ENCODE results near the gene TMEM185B. TPM values are rescaled to one million over a fixed set of nuclear protein-coding genes. Genes with fewer than 3 reads are reported as not detected.
"Not testable (repeated sequence)": the region's sequence is repeated elsewhere in the genome, so short reads cannot be mapped to it uniquely, and the experiment has no call there.

The TMEM185B gene
- polyA plus RNA-seq, 2 donors: 3.6 to 8.8 TPM

DNA sequence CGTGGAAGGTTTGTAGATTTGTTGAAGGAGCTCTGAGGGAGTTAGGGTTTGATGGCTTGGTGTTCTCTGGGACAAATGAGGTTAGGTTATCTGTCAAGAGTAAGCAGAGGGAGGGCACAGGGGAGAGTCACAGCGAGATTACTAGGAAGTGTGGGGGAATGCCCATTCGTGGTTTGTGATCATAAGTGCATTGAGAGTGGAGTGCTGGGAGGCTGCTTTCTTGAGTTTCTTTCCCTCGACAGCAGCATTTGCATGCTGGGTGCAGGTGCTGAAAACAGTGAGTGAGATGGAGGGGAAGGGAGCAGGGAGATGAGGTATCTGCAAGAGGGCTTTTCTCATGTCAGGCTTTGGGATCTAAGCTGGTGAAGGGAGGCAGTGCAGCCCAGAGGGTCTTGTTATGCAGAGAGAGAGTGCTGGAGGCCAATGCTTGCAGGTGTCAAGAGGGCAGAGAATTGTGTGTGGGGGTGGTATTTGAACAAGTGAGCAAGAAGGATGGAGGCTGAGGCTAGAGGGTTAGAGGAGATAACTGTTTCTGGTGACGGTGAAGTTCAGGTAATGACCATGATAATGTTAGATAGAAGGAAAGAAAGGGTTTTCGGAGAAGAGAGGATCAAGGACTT is 38.3 kb upstream of the TMEM185B start:
- 83 to 84% methylated on average over 6 of the region's 6 CpGs for WGBS, 2 donors
- Histone ChIP-seq H3K27ac (ENCODE audit: low read depth in 2 of 2, low read length in 1 of 2) (no peak overlapping the region), H3K27me3 (ENCODE audit: control insufficient read depth in 1 of 2, insufficient read depth in 2 of 2, low read length in 2 of 2) (no peaks in the 10 kb centered on the region), H3K4me3 (ENCODE audit: low read depth in 1 of 2, low read length in 2 of 2) (no peak overlapping the region), H3K36me3 (ENCODE audit: control insufficient read depth in 2 of 2, insufficient read depth in 2 of 2, low read length in 1 of 2) (no peaks in the 10 kb centered on the region), H3K4me1 (ENCODE audit: control insufficient read depth in 2 of 2, insufficient read depth in 2 of 2, low read length in 1 of 2) (peaks cover 5 to 22% of the 10 kb centered on the region in 2 donors), H3K9me3 (ENCODE audit: control insufficient read depth in 2 of 2, insufficient read depth in 1 of 2, low read depth in 1 of 2, low read length in 1 of 2) (no peaks in the 10 kb centered on the region)

DNA sequence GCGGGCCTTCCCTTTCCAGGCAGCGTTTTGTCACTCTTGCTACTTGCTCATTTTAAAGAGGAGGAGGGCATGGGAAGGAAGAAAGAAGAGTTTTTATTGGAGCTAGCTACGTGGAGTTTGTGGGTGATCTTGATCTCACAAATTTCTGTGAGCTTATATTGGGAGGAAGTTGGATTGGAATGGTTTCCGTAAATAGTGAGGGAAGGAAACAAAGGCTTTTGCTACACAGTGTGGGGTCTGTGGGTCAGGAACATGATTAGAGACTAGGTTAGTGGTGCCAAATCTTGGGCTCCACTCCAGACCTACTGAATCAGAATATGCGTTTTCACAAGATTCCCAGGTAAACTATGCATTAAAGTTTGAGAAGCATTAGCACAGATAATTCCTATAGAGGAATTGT is 37.5 kb upstream of the TMEM185B start:
- Histone ChIP-seq H3K36me3 (ENCODE audit: control insufficient read depth in 2 of 2, insufficient read depth in 2 of 2, low read length in 1 of 2) (no peaks in the 10 kb centered on the region), H3K27ac (ENCODE audit: low read depth in 2 of 2, low read length in 1 of 2) (no peak overlapping the region), H3K27me3 (ENCODE audit: control insufficient read depth in 1 of 2, insufficient read depth in 2 of 2, low read length in 2 of 2) (no peaks in the 10 kb centered on the region), H3K4me1 (ENCODE audit: control insufficient read depth in 2 of 2, insufficient read depth in 2 of 2, low read length in 1 of 2) (peaks cover 5 to 24% of the 10 kb centered on the region in 2 donors), H3K9me3 (ENCODE audit: control insufficient read depth in 2 of 2, insufficient read depth in 1 of 2, low read depth in 1 of 2, low read length in 1 of 2) (no peaks in the 10 kb centered on the region), H3K4me3 (ENCODE audit: low read depth in 1 of 2, low read length in 2 of 2) (no peak overlapping the region)
- 83 to 88% methylated on average over 5 of the region's 5 CpGs for WGBS, 2 donors

DNA sequence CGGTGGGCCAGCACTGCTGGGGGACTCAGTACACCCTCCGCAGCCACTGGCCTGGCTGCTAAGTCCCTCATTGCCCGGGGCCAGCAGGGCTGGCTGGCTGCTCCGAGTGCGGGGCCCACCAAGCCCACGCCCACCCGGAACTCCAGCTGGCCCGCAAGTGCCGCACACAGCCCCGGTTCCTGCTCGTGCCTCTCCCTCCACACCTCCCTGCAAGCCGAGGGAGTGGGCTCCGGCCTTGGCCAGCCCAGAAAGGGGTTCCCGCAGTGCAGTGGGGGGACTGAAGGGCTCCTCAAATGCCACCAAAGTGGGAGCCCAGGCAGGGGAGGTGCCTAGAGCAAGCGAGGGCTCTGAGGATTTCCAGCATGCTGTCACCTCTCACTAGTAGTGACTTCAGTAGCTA is 36.7 kb upstream of the TMEM185B start:
- H3K4me1 ChIP-seq (ENCODE audit: control insufficient read depth in 2 of 2, insufficient read depth in 2 of 2, low read length in 1 of 2): peaks cover 5 to 24% of the 10 kb centered on the region in 2 donors
- 94 to 97% methylated on average over 5 to 15 of the region's 15 CpGs for WGBS, 2 donors
- H3K36me3 ChIP-seq (ENCODE audit: control insufficient read depth in 2 of 2, insufficient read depth in 2 of 2, low read length in 1 of 2); H3K27ac ChIP-seq (ENCODE audit: low read depth in 2 of 2, low read length in 1 of 2); H3K4me3 ChIP-seq (ENCODE audit: low read depth in 1 of 2, low read length in 2 of 2); H3K9me3 ChIP-seq (ENCODE audit: control insufficient read depth in 2 of 2, insufficient read depth in 1 of 2, low read depth in 1 of 2, low read length in 1 of 2); H3K27me3 ChIP-seq (ENCODE audit: control insufficient read depth in 1 of 2, insufficient read depth in 2 of 2, low read length in 2 of 2): not testable (repeated sequence)

DNA sequence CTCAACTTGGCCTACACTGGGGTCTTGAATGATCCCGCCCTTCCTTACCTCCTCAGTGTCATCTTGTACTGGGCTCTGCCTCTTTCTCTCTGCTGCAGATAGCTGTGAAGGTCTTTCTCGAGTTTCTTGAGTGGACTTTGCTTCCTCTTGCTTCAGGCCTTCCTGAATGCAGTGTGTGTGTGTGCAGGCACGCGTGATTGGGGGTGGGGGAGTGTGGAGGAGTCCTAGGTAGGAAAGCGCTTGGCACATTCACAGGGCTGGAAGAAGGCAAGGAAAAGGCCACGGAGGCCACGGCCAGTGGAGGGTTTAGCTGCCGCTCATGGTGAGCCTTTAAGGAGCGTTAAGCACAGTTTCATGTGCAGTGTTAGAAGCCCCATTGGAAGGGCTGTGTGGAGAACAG is 35.0 kb upstream of the TMEM185B start:
- Histone ChIP-seq H3K4me1 (ENCODE audit: control insufficient read depth in 2 of 2, insufficient read depth in 2 of 2, low read length in 1 of 2) (peaks cover 5 to 23% of the 10 kb centered on the region in 2 donors), H3K9me3 (ENCODE audit: control insufficient read depth in 2 of 2, insufficient read depth in 1 of 2, low read depth in 1 of 2, low read length in 1 of 2) (no peaks in the 10 kb centered on the region), H3K4me3 (ENCODE audit: low read depth in 1 of 2, low read length in 2 of 2) (no peak overlapping the region), H3K27me3 (ENCODE audit: control insufficient read depth in 1 of 2, insufficient read depth in 2 of 2, low read length in 2 of 2) (no peaks in the 10 kb centered on the region), H3K36me3 (ENCODE audit: control insufficient read depth in 2 of 2, insufficient read depth in 2 of 2, low read length in 1 of 2) (no peaks in the 10 kb centered on the region), H3K27ac (ENCODE audit: low read depth in 2 of 2, low read length in 1 of 2) (no peak overlapping the region)
- 85 to 92% methylated on average over 9 of the region's 9 CpGs for WGBS, 2 donors

DNA sequence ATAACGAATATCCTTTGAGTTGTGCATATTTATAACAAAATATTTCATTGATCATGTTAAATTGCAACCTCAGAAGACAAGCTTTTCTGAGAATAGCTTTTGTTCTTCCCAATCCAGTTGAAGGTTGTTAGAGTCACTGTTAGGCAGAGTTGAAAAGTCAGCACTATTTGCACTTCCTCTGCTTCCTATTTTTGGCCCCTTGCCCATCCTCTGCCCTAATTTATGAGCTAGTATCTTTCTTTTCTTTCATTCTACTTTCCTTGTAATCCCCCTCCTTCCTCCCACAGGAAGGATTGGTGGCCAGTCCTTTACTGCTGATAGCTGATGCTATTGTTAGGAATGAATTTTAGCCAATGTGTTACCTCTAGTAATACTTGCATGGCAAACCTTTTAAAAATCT is 34.3 kb upstream of the TMEM185B start:
- peaks cover 4 to 20% of the 10 kb centered on the region in 2 donors for H3K4me1 ChIP-seq (ENCODE audit: control insufficient read depth in 2 of 2, insufficient read depth in 2 of 2, low read length in 1 of 2)
- H3K36me3 ChIP-seq (ENCODE audit: control insufficient read depth in 2 of 2, insufficient read depth in 2 of 2, low read length in 1 of 2): no peaks in the 10 kb centered on the region
- H3K4me3 ChIP-seq (ENCODE audit: low read depth in 1 of 2, low read length in 2 of 2): no peak overlapping the region
- 35 to 47% methylated on average over 1 of the region's 1 CpG for WGBS, 2 donors
- no peaks in the 10 kb centered on the region for H3K9me3 ChIP-seq (ENCODE audit: control insufficient read depth in 2 of 2, insufficient read depth in 1 of 2, low read depth in 1 of 2, low read length in 1 of 2)
- H3K27ac ChIP-seq (ENCODE audit: low read depth in 2 of 2, low read length in 1 of 2): no peak overlapping the region
- no peaks in the 10 kb centered on the region for H3K27me3 ChIP-seq (ENCODE audit: control insufficient read depth in 1 of 2, insufficient read depth in 2 of 2, low read length in 2 of 2)

DNA sequence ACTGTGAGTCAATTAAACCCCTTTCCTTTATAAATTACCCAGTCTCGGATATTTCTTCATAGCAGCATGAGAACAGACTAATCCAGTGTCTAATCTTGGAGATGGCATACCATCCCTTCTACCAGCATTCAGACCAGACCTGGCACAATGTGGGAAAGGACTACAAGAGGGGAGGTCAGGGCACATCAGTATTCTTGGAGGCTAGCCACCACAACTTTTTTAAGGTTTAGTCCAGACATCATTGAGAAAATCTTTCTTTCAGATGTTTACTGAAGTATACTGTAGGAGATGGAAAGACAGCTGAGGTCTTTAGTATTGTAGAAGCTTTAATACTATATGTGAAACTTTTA is 33.4 kb upstream of the TMEM185B start:
- H3K27ac ChIP-seq (ENCODE audit: low read depth in 2 of 2, low read length in 1 of 2): no peak overlapping the region

DNA sequence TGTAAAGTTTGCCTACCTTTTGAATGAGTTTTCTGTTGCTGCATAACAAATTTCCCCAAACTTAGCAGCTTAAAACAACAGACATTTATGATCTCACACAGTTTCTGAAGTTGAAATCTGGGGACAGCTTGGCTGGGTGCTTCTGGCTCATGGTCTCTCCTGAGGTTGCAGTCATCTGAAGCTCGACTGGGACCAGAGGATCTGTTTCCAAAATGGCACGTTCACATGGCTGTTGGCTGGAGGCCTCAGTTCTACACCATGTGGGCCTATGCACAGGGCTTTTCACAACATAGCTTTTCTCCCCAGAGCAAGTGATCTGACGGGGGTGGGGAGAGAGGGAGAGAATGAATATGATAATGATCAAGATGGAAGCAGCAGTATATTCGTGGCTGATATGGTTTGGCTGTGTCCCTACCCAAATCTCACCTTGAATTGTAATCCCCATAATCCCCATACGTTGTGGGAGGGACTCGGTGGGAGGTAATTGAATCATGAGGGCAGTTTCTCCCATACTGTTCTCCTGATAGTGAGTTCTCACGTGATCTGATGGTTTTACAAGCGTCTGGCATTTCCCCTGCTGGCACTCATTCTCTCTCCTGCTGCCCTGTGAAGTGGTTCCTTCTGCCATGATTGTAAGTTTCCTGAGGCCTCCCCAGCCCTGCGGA is 32.9 kb upstream of the TMEM185B start:
- peaks cover 5 to 9% of the 10 kb centered on the region in 2 donors for H3K4me1 ChIP-seq (ENCODE audit: control insufficient read depth in 2 of 2, insufficient read depth in 2 of 2, low read length in 1 of 2)
- H3K27ac ChIP-seq (ENCODE audit: low read depth in 2 of 2, low read length in 1 of 2): no peak overlapping the region
- WGBS, 2 donors: 76 to 78% methylated on average over 9 of the region's 9 CpGs

More for the DNA sequence above, 33.4 kb upstream of the TMEM185B start:
- Histone ChIP-seq H3K36me3 (ENCODE audit: control insufficient read depth in 2 of 2, insufficient read depth in 2 of 2, low read length in 1 of 2) (no peaks in the 10 kb centered on the region), H3K4me3 (ENCODE audit: low read depth in 1 of 2, low read length in 2 of 2) (no peak overlapping the region), H3K4me1 (ENCODE audit: control insufficient read depth in 2 of 2, insufficient read depth in 2 of 2, low read length in 1 of 2) (peaks cover 5 to 14% of the 10 kb centered on the region in 2 donors), H3K9me3 (ENCODE audit: control insufficient read depth in 2 of 2, insufficient read depth in 1 of 2, low read depth in 1 of 2, low read length in 1 of 2) (no peaks in the 10 kb centered on the region), H3K27me3 (ENCODE audit: control insufficient read depth in 1 of 2, insufficient read depth in 2 of 2, low read length in 2 of 2) (no peaks in the 10 kb centered on the region)
- 61 to 68% methylated on average over 1 of the region's 1 CpG for WGBS, 2 donors

DNA sequence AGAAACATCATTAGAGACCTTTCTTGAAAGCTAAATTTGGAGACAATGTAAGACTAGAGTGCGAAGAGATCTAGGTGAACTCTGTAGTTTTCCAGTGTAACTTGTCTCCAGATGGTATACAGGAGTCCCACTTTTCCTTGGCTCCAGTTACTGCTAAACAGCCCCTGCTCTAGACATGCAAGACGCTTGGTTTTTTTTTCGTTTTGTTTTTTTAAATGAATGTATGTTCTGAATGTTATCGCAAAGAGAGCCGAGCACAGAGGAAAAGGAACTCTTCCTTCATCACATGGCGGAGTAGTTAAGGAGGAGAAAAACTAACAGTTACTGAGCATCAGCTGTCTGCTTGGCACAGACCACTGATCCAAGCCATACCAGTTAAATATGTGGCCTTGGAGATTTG is 31.9 kb upstream of the TMEM185B start:
- 75 to 83% methylated on average over 6 of the region's 6 CpGs for WGBS, 2 donors
- no peak overlapping the region for H3K27ac ChIP-seq (ENCODE audit: low read depth in 2 of 2, low read length in 1 of 2)
- no peak overlapping the region for H3K4me3 ChIP-seq (ENCODE audit: low read depth in 1 of 2, low read length in 2 of 2)
- no peaks in the 10 kb centered on the region for H3K9me3 ChIP-seq (ENCODE audit: control insufficient read depth in 2 of 2, insufficient read depth in 1 of 2, low read depth in 1 of 2, low read length in 1 of 2)
- no peaks in the 10 kb centered on the region for H3K36me3 ChIP-seq (ENCODE audit: control insufficient read depth in 2 of 2, insufficient read depth in 2 of 2, low read length in 1 of 2)
- H3K27me3 ChIP-seq (ENCODE audit: control insufficient read depth in 1 of 2, insufficient read depth in 2 of 2, low read length in 2 of 2): no peaks in the 10 kb centered on the region
- peaks cover 5% of the 10 kb centered on the region in 2 donors for H3K4me1 ChIP-seq (ENCODE audit: control insufficient read depth in 2 of 2, insufficient read depth in 2 of 2, low read length in 1 of 2)

More for the DNA sequence above, 32.9 kb upstream of the TMEM185B start:
- Histone ChIP-seq H3K4me3 (ENCODE audit: low read depth in 1 of 2, low read length in 2 of 2) (no peak overlapping the region), H3K9me3 (ENCODE audit: control insufficient read depth in 2 of 2, insufficient read depth in 1 of 2, low read depth in 1 of 2, low read length in 1 of 2) (no peaks in the 10 kb centered on the region), H3K36me3 (ENCODE audit: control insufficient read depth in 2 of 2, insufficient read depth in 2 of 2, low read length in 1 of 2) (no peaks in the 10 kb centered on the region), H3K27me3 (ENCODE audit: control insufficient read depth in 1 of 2, insufficient read depth in 2 of 2, low read length in 2 of 2) (no peaks in the 10 kb centered on the region)

DNA sequence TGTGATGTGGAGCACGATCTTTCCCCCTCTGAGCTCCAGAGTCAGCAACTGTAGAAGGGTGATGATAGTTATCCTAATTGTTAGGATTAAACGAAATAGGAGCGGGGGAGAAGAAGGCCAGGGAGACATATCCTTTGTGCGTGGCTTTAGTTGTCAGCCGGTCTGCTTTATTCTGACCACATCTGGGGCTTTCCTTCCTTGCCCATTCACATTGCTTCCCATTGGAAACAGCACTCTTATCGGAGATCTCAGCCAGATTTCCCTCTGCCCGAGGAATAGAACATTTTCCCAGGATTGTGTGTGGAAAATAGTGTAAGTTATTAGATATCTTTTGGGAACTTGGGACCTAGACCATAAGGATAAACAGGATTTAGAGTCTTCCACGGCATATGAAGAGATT is 31.0 kb upstream of the TMEM185B start:
- WGBS, 2 donors: 66 to 69% methylated on average over 8 of the region's 8 CpGs
- H3K36me3 ChIP-seq (ENCODE audit: control insufficient read depth in 2 of 2, insufficient read depth in 2 of 2, low read length in 1 of 2): no peaks in the 10 kb centered on the region
- no peaks in the 10 kb centered on the region for H3K9me3 ChIP-seq (ENCODE audit: control insufficient read depth in 2 of 2, insufficient read depth in 1 of 2, low read depth in 1 of 2, low read length in 1 of 2)
- peak overlapping the region in 1 of 2 donors; percentile 95 for H3K27ac ChIP-seq (ENCODE audit: low read depth in 2 of 2, low read length in 1 of 2)
- H3K27me3 ChIP-seq (ENCODE audit: control insufficient read depth in 1 of 2, insufficient read depth in 2 of 2, low read length in 2 of 2): no peaks in the 10 kb centered on the region
- H3K4me3 ChIP-seq (ENCODE audit: low read depth in 1 of 2, low read length in 2 of 2): peak overlapping the region; percentile 73 to 75
- H3K4me1 ChIP-seq (ENCODE audit: control insufficient read depth in 2 of 2, insufficient read depth in 2 of 2, low read length in 1 of 2): peaks cover 5% of the 10 kb centered on the region in 2 donors
